Suppressor macrophage treated with lipopolysaccharide for 1 hour (primary cell): ENCODE results near the gene HNRNPK.

Experiments
- DNase-seq, 3 donors: peaks; one replicate each; pipeline ENCODE4 v3.0.0-alpha.2; 2020 to 2022

HNRNPK gene

GRCh38 chr9:83932851-83933250 is 47.2 kb downstream of the HNRNPK start:
- DNase-seq: no peak

GRCh38 chr9:83932011-83932410 is 48.0 kb downstream of the HNRNPK start:
- no peak for DNase-seq

- no peak for DNase-seq
Observed at GRCh38 chr9:83930881-83931280, 49.1 kb downstream of the HNRNPK start.

GRCh38 chr9:83927591-83927990 is 52.4 kb downstream of the HNRNPK start:
- DNase-seq: no peak

GRCh38 chr9:83920927-83921707 is 58.9 kb downstream of the HNRNPK start, which contains the start of gene KIF27:
Gene KIF27 (minus strand): TSS chr9:83921432. CDS start chr9:83915591, 5,841 bp downstream.
- DNase-seq: peak; percentile 99

- peak in 1 of 3 donors; percentile 23 for DNase-seq
Observed at GRCh38 chr9:83920469-83920926, 59.5 kb downstream of the HNRNPK start.

- DNase-seq: no peak
Observed at GRCh38 chr9:83919111-83919510, 60.9 kb downstream of the HNRNPK start.
